MM.1S (cell line): ENCODE results near the gene CCZ1.
"Not testable (repeated sequence)": the region's sequence is repeated elsewhere in the genome, so short reads cannot be mapped to it uniquely, and the experiment has no call there.

Experiments
- DNase-seq: peaks from one replicate; pipeline ENCODE4 v3.0.0-alpha.2; 2015
- H2AFZ ChIP-seq: fragments of 300-600 bp; sonication (generic); 2 replicates; pipeline ENCODE4 v1.6.0; 2016; ENCODE audit warnings: antibody characterized with exemption, low read length
- H3F3A ChIP-seq: fragments of 300-600 bp; sonication (generic); 2 replicates; pipeline ENCODE4 v1.6.1; 2016; ENCODE audit warnings: mild to moderate bottlenecking, antibody characterized with exemption, low read length, moderate library complexity, mixed read lengths; ENCODE audit not compliant: insufficient read depth
- H3K27ac ChIP-seq: fragments of 300-600 bp; sonication (generic); 2 replicates; pipeline ENCODE4 v1.5.1; 2016; ENCODE audit warnings: mild to moderate bottlenecking, low read length
- H3K27me3 ChIP-seq: fragments of 300-600 bp; sonication (generic); replicated peaks from 2 replicates; pipeline ENCODE4 v1.6.0; 2016; ENCODE audit warnings: low read length; ENCODE audit not compliant: insufficient read depth
- H3K36me3 ChIP-seq: fragments of 300-600 bp; sonication (generic); replicated peaks from 2 replicates; pipeline ENCODE4 v1.6.1; 2016; ENCODE audit warnings: mild to moderate bottlenecking, low read length, mixed read lengths; ENCODE audit not compliant: insufficient read depth
- H3K4me1 ChIP-seq: fragments of 300-600 bp; sonication (generic); 2 replicates; pipeline ENCODE4 v1.6.1; 2016; ENCODE audit warnings: low read length, mixed read lengths
- H3K4me2 ChIP-seq: fragments of 300-600 bp; sonication (generic); 2 replicates; pipeline ENCODE4 v1.6.0; 2016; ENCODE audit warnings: low read depth, low read length
- H3K4me3 ChIP-seq: fragments of 300-600 bp; sonication (generic); 2 replicates; pipeline ENCODE4 v1.5.1; 2016; ENCODE audit warnings: low read length, mixed read lengths
- H3K79me2 ChIP-seq: fragments of 300-600 bp; sonication (generic); 2 replicates; pipeline ENCODE4 v1.6.1; 2016; ENCODE audit warnings: mixed run types, low read length, mixed read lengths
- H3K9ac ChIP-seq: fragments of 300-600 bp; sonication (generic); 2 replicates; pipeline ENCODE4 v1.6.1; 2016; ENCODE audit warnings: low read length, mixed read lengths
- H3K9me2 ChIP-seq: fragments of 300-600 bp; sonication (generic); replicated peaks from 2 replicates; pipeline ENCODE4 v1.6.1; 2016; ENCODE audit warnings: mild to moderate bottlenecking, low read length, mixed read lengths; ENCODE audit not compliant: insufficient read depth
- H3K9me3 ChIP-seq: fragments of 300-600 bp; sonication (generic); replicated peaks from 2 replicates; pipeline ENCODE4 v1.6.1; 2016; ENCODE audit warnings: mild to moderate bottlenecking, low read length, mixed read lengths; ENCODE audit not compliant: insufficient read depth
- H4K20me1 ChIP-seq: fragments of 300-600 bp; sonication (generic); 2 replicates; pipeline ENCODE4 v1.6.1; 2016; ENCODE audit warnings: mild to moderate bottlenecking, low read length, moderate library complexity, mixed read lengths; ENCODE audit not compliant: insufficient read depth
- EZH2 ChIP-seq: fragments of 300-600 bp; sonication (generic); optimal IDR thresholded peaks from 2 replicates; pipeline ENCODE3; 2017; ENCODE audit warnings: low read depth, mild to moderate bottlenecking, antibody characterized with exemption, low read length, mixed read lengths
- EZH2phosphoT487 ChIP-seq: fragments of 300-600 bp; sonication (generic); IDR thresholded peaks from 2 replicates; pipeline ENCODE4 v1.6.1; 2018; ENCODE audit warnings: antibody characterized with exemption, low read length
- TF ChIP-seq, protein P1 (sequence below): fragments of 300-600 bp; sonication (generic); IDR thresholded peaks from 2 replicates; pipeline ENCODE4 v1.5.1; 2016; ENCODE audit warnings: antibody characterized with exemption, low read length, mixed read lengths

Gene CCZ1

DNA sequence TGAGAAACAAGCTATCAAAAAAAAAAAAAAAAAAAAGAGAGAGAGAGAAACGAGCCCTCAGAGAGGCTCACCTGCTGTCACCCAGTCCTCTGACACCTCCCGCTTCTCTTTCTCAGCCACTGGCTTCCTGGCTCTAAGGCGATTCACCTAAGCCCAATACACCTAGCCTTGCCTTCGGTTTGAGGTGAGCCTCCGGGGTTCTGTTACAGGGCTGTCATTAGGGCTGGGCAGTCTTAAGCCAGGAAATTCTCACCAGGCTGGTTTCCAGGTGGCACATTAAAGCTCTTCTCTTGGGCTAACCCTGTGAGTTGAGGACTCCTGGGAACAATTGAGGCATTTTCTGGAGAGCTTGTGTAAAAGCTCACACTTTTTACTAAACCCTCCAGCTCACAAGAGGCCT is 10.5 kb upstream of the CCZ1 start:
- H2AFZ ChIP-seq, H3K27ac ChIP-seq, H3K4me2 ChIP-seq, H3K4me3 ChIP-seq, H3F3A ChIP-seq, H3K36me3 ChIP-seq, H4K20me1 ChIP-seq, H3K27me3 ChIP-seq, H3K9ac ChIP-seq, H3K9me3 ChIP-seq, DNase-seq, H3K9me2 ChIP-seq, H3K4me1 ChIP-seq, H3K79me2 ChIP-seq: not testable (repeated sequence)

DNA sequence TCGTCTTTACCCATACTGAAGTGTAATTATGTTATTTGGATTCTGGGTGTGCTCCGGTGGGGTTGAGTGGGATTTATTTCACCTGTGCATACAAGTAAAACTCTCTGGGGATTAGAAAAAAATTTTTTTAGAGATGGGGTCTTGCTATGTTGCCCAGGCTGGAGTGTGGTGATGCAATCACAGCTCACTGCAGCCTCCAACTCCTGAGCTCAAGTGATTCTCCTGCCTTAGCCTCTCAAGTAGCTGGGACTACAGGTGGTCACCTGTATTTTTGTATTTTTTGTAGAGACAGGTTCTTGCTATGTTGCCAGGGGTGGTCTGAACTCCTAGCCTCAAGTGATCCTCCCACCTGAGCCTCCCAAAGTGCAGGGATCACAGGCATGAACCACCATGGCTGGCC is 8.3 kb upstream of the CCZ1 start:
- H3K9me3 ChIP-seq, H3K9me2 ChIP-seq, H3K79me2 ChIP-seq: not testable (repeated sequence)

DNA sequence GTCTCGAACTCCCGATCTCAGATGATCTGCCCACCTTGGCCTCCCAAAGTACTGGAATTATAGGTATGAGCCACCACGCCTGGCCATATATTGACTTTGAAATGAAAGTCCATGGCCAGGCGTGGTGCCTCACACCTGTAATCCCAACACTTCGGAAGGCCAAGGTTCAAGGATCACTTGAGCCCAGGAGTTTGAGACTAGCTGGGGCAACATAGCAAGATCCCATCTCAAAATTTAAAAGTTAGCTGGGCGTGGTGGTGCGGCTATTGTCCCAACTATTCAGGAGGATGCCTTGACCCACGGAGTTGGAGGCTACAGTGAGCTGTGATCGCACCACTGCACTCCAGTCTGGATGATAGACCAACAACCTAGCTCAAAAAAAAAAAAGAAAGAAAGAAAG is 6.0 kb upstream of the CCZ1 start:
- DNase-seq, result no peak
- Histone ChIP-seq H3K36me3 (no peaks in the 10 kb centered on the region), H2AFZ (no peak overlapping the region), H4K20me1 (no peaks in the 10 kb centered on the region), H3K4me1 (no peaks in the 10 kb centered on the region), H3F3A (no peaks in the 10 kb centered on the region), H3K79me2 (no peaks in the 10 kb centered on the region), H3K27me3 (no peaks in the 10 kb centered on the region), H3K9ac (no peak overlapping the region), H3K27ac (no peak overlapping the region), H3K9me3 (no peaks in the 10 kb centered on the region), H3K4me2 (no peak overlapping the region), H3K9me2 (no peaks in the 10 kb centered on the region), H3K4me3 (no peak overlapping the region)
- no peak for TF ChIP-seq EZH2phosphoT487
- no peak for TF ChIP-seq EZH2
- TF ChIP-seq, protein P1, sequence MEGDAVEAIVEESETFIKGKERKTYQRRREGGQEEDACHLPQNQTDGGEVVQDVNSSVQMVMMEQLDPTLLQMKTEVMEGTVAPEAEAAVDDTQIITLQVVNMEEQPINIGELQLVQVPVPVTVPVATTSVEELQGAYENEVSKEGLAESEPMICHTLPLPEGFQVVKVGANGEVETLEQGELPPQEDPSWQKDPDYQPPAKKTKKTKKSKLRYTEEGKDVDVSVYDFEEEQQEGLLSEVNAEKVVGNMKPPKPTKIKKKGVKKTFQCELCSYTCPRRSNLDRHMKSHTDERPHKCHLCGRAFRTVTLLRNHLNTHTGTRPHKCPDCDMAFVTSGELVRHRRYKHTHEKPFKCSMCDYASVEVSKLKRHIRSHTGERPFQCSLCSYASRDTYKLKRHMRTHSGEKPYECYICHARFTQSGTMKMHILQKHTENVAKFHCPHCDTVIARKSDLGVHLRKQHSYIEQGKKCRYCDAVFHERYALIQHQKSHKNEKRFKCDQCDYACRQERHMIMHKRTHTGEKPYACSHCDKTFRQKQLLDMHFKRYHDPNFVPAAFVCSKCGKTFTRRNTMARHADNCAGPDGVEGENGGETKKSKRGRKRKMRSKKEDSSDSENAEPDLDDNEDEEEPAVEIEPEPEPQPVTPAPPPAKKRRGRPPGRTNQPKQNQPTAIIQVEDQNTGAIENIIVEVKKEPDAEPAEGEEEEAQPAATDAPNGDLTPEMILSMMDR, result no peak

More for the DNA sequence above, 8.3 kb upstream of the CCZ1 start:
- H3K9ac ChIP-seq, H4K20me1 ChIP-seq, H3K4me3 ChIP-seq, H3K4me1 ChIP-seq, H3F3A ChIP-seq, H3K36me3 ChIP-seq, H3K27me3 ChIP-seq, H3K4me2 ChIP-seq, H2AFZ ChIP-seq, DNase-seq, H3K27ac ChIP-seq: not testable (repeated sequence)

- not testable (repeated sequence) for H3K9ac ChIP-seq, H3K9me2 ChIP-seq, H3K9me3 ChIP-seq, DNase-seq, H3K4me2 ChIP-seq, H2AFZ ChIP-seq, H3K4me1 ChIP-seq, H3K27me3 ChIP-seq, H3K36me3 ChIP-seq, H3F3A ChIP-seq, H3K27ac ChIP-seq, H4K20me1 ChIP-seq, H3K79me2 ChIP-seq, H3K4me3 ChIP-seq
Measured at GRCh38 chr7:5897369-5897919, 1.1 kb upstream of the CCZ1 start.

DNA sequence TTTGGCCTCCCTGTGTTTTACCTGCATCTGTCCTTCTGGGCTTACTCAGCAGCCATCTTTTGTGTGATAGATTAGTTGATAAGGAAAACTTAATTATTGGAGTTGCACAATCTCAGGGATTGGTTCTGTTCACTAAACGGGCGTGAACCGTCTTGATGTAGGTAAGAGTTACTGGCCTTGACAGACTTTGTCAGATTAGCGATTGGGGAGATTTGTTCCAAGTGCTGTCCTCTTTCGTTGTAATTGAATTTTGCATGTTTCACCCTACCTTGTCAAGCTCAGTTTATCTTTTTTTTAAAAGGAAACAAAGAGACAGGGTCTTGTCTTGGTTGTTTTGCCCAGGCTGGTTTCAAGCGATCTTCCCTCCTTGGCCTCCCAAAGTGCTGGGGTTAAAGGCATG is 4.5 kb downstream of the CCZ1 start:
- H3K9me3 ChIP-seq, H4K20me1 ChIP-seq, DNase-seq, H3K27me3 ChIP-seq, H3K4me2 ChIP-seq, H3K9ac ChIP-seq, H3K9me2 ChIP-seq, H3K4me3 ChIP-seq, H3K36me3 ChIP-seq, H3K79me2 ChIP-seq, H3F3A ChIP-seq, H2AFZ ChIP-seq, H3K4me1 ChIP-seq, H3K27ac ChIP-seq: not testable (repeated sequence)

DNA sequence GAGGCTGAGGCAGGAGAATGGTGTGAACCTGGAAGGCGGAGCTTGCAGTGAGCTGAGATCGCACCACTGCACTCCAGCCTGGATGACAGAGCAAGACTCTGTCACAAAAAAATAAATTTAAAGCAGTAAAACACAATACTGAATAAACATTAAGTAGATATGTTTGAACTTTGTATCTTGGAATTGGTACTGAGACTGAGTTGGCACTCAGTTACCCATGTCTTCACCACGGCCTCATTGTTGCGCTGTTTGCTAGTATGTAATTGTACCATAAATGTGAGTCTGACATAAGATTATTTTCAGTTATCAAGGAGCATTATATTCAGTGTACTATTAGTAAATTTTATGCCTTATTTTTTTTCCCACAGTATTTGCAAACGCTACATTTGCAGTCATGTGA is 6.2 kb downstream of the CCZ1 start:
- DNase-seq, H3K9me2 ChIP-seq, H3K9me3 ChIP-seq, H3K9ac ChIP-seq, H3K4me3 ChIP-seq, H3K27ac ChIP-seq, H3K4me2 ChIP-seq, H3K27me3 ChIP-seq, H3K36me3 ChIP-seq, H3K79me2 ChIP-seq, H3K4me1 ChIP-seq, H3F3A ChIP-seq, H2AFZ ChIP-seq, H4K20me1 ChIP-seq: not testable (repeated sequence)

DNA sequence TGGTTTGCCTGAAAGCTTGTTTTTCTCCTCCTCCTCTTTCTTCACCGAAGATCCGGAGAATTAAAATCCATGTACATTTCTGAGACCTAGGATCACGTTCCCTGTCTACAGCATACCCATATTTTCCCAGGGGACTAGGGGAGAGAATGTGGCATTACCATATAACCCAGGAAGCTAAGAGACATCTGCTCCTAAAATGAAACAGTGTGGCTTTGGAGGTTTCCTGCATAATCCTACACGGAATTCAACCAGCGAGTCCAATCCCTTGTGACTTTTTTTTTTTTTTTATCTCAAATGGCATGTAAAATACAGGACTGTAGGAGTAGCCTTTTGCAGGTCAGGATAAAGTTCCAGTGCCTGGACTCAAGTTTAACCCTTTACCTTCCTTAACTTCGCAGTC is 10.3 kb downstream of the CCZ1 start:
- H3K4me2 ChIP-seq, H4K20me1 ChIP-seq, H3K27ac ChIP-seq, H2AFZ ChIP-seq, H3K4me3 ChIP-seq, H3K9me2 ChIP-seq, H3K9ac ChIP-seq, H3K27me3 ChIP-seq, H3K79me2 ChIP-seq, DNase-seq, H3F3A ChIP-seq, H3K9me3 ChIP-seq, H3K36me3 ChIP-seq, H3K4me1 ChIP-seq: not testable (repeated sequence)
